GM18502 (cell line): ENCODE results near the gene ALDOC.

ENCODE experiments used
- ATAC-seq: cut with Tn5 transposase; IDR thresholded peaks from one replicate; pipeline ENCODE4 v1.9.1; 2021; ENCODE audit warnings: mild to moderate bottlenecking; ENCODE audit not compliant: unreplicated experiment, poor library complexity

Gene ALDOC

DNA sequence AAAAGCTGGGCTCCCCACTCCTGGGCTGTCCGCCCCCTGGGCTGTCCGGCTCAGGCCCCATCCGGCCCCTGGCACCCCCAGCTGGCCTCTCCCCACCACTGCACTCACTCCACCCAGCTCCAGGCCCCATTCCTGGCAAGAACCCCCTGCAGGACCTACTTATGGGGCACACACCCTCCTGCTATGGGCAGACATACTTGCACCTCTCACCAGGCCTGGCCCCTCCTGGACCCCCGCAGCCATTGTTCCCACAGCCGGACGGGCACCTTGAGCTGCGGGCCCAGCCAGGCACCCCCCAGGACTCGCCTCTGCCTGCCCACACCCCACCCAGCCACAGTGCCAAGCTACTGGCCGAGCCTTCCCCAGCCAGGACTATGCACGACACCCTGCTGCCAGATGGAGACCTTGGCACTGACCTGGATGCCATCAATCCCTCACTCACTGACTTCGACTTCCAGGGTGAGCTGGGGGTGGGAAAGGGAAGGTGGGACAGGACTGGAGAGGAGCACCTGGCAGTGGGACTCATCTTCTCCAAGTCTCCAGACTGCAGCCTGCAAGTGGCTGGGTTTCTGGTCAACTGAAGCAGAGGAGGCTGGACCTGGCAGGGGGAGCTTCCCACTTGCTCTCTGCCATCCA is 41.8 kb downstream of the ALDOC start:
- no peak for ATAC-seq

GRCh38 chr17:28533091-28533807 is 43.4 kb downstream of the ALDOC start:
- no peak for ATAC-seq

GRCh38 chr17:28532050-28532960 is 44.4 kb downstream of the ALDOC start:
- ATAC-seq = no peak

DNA sequence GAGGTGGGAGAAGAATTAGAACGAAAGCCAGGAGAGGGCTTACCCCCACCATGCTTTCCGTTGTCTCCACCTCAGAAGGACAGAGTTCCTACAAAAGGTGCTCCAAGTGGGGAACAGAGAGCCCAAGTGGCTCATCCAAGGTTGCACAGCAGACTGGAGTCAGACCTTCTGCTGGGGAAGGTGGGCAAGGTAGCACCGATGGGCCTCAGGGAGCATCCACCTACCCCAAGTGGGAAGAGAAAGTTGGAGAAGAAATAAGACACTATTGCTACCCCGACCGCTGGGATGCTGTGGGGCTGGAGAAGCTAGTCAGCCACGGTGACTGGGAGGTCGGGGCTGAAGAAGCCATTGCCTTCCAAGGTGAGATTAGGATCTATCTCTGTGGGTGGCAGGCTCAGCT is 45.8 kb downstream of the ALDOC start:
- no peak for ATAC-seq

GRCh38 chr17:28530250-28530649 is 46.4 kb downstream of the ALDOC start:
- ATAC-seq = no peak

DNA sequence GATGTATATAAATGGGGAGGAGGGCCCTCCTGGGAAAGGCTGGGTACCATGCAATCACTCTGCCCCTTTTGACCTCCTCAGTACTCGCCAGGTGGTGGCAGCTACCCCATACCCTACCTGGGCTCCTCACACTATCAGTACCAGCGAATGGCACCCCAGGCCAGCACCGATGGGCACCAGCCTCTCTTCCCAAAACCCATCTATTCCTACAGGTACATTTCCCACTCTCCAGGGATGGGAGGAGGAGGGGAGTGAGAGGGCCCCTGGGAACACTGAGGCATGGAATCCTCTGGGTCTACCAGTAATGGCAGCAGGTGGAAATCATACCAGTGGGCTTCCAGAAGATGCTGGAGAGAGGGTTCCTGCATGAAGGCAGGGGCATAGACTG is 47.7 kb downstream of the ALDOC start:
- ATAC-seq = no peak

DNA sequence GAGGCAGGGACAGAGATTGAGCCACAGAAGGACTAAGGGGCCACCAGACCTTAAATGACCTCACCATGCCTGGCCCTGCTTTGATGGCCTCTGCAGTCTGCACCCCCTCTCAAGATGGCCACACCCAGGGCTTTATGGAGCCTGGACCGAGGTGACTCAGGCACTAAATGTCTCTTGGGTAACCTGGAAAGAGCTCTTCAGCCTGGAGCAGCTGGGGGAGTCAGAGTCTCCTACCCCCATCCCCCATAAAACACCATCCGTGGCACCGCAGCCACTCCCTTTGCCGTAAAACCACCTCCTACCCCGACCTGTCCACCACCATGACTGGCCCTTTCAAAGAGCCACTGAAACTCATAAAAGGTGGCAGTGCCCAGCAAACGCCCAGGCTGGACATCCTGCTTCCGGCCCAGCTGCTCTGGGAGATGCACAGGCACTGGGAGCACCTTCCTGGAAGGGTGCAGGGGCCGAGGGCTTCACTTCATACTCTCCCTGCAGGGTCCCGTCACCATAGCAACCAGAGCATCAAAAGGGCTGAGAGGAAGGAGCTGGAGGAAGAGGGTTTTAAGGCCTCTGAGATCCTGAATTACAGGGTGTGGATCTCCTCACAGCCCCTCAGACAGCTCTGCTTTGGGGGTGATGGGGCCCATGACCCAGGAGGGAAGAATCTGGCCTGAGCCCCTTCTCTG is 48.2 kb downstream of the ALDOC start:
- ATAC-seq = no peak

- ATAC-seq = no peak
Observed at GRCh38 chr17:28527859-28528258, 48.8 kb downstream of the ALDOC start.

DNA sequence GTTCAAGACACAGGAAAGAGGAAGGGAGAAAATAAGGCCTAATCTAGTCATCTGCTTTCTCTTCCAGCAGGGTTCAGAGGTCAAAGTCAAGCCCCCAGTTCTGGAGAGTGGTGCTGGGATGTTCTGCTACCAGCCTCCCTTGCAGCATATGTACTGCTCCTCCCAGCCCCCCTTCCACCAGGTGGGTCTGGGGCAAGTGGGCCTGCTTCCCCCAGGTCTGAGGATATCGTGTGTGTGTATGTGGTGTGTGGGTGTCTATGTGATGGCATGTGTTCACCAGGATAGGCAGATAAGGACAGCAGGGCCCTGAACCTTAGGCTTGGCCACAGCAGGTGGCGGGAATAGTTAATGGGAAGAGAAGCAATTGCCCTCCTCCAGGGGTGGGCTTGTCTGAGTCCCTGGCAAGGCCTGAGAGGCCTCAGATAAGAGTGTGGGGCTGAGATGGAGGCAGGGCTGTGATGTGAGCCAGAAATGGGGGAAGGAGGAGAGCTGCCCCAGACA is 49.5 kb downstream of the ALDOC start:
- ATAC-seq = no peak

- ATAC-seq = no peak
Observed at GRCh38 chr17:28526381-28526780, 50.3 kb downstream of the ALDOC start.

GRCh38 chr17:28524476-28525424 is 51.9 kb downstream of the ALDOC start:
- no peak for ATAC-seq

DNA sequence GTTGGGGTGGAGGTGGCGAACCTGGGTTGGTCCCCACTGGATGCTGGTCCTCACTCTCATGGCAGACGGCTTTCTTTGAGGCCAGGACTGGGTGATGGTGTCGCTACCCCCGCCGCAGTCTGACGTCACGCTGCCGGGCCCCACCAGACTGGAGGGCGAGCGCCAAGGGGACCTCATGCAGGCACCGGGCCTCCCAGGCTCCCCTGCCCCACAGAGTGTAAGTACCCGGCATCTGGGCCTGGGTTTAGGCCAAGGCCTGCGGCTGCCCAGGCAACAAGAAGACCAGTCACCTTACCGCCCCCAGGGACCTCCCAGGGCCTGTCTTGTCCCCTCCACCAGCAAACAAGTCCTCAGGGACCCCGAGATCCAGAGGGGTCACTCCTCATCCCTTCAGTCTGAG is 52.8 kb downstream of the ALDOC start:
- ATAC-seq = no peak

DNA sequence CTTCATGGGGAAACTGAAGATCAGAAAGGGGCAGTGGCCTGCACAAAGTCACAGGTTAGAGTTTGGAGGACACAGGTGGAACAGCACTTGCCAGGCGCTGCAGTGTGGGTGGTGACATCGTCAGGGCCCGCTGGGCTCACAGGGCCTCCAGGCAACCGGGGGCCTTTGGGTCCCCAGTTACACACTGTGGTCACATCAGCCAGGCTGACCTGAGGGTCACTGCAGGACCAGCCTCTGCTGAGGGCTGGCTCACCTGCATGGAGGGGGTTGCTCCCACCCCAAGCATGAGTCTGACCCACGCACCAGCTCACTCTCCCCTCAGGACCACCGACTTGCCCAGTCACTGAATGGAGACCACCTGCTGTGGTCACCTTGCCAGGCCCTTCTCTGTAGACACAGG is 53.5 kb downstream of the ALDOC start:
- ATAC-seq = no peak
